OCI-LY1 (cell line): ENCODE results near the gene ING3.

ENCODE experiments used
- H2AFZ ChIP-seq: fragments of 200-600 bp; sonication (generic), shearing (Covaris generic); 2 replicates; pipeline ENCODE4 v1.6.0; 2014; ENCODE audit warnings: antibody characterized with exemption, mild to moderate bottlenecking, low read length
- H3F3A ChIP-seq: fragments of 200-600 bp; sonication (generic), shearing (Covaris generic); 2 replicates; pipeline ENCODE4 v1.6.0; 2014; ENCODE audit warnings: mild to moderate bottlenecking, antibody characterized with exemption, low read length, moderate library complexity; ENCODE audit not compliant: insufficient read depth
- H3K27ac ChIP-seq: fragments of 200-600 bp; sonication (generic); 2 replicates; pipeline ENCODE4 v1.5.1; 2014; ENCODE audit warnings: low read length, mixed run types, mild to moderate bottlenecking, low read depth; ENCODE audit not compliant: poor library complexity, severe bottlenecking
- H3K27me3 ChIP-seq: fragments of 200-600 bp; sonication (generic); 2 replicates; pipeline ENCODE4 v1.6.0; 2014; ENCODE audit warnings: antibody characterized with exemption, mild to moderate bottlenecking, low read length, moderate library complexity; ENCODE audit not compliant: insufficient read depth
- H3K36me3 ChIP-seq: fragments of 200-600 bp; sonication (generic); 2 replicates; pipeline ENCODE4 v1.6.1; 2014; ENCODE audit warnings: mild to moderate bottlenecking, antibody characterized with exemption, low read length, moderate library complexity, mixed read lengths; ENCODE audit not compliant: insufficient read depth
- H3K4me1 ChIP-seq: fragments of 200-600 bp; sonication (generic); 2 replicates; pipeline ENCODE4 v1.5.1; 2014; ENCODE audit warnings: mild to moderate bottlenecking, low read length, moderate library complexity; ENCODE audit not compliant: insufficient read depth, severe bottlenecking
- H3K4me2 ChIP-seq: fragments of 200-600 bp; sonication (generic), shearing (Covaris generic); 2 replicates; pipeline ENCODE4 v1.6.1; 2014; ENCODE audit warnings: low read length
- H3K4me3 ChIP-seq: fragments of 200-600 bp; sonication (generic); 2 replicates; pipeline ENCODE4 v1.5.1; 2014; ENCODE audit warnings: low read length, low read depth, mild to moderate bottlenecking, mixed read lengths; ENCODE audit not compliant: poor library complexity, severe bottlenecking
- H3K79me2 ChIP-seq: fragments of 200-600 bp; shearing (Covaris generic); 2 replicates; pipeline ENCODE4 v1.6.1; 2016; ENCODE audit warnings: mixed run types, low read length, mixed read lengths; ENCODE audit not compliant: insufficient read depth
- H3K9ac ChIP-seq: fragments of 200-600 bp; sonication (generic), shearing (Covaris generic); 2 replicates; pipeline ENCODE4 v1.6.1; 2014; ENCODE audit warnings: mild to moderate bottlenecking, low read length, mixed read lengths
- H3K9me2 ChIP-seq: fragments of 200-600 bp; sonication (generic), shearing (Covaris generic); 2 replicates; pipeline ENCODE4 v1.6.1; 2014; ENCODE audit warnings: low read depth, mild to moderate bottlenecking, low read length, mixed read lengths
- H3K9me3 ChIP-seq: fragments of 200-600 bp; shearing (Covaris generic); 2 replicates; pipeline ENCODE4 v1.6.1; 2014; ENCODE audit warnings: low read length, mixed read lengths
- H4K20me1 ChIP-seq: fragments of 200-600 bp; sonication (generic), shearing (Covaris generic); 2 replicates; pipeline ENCODE4 v1.6.0; 2016; ENCODE audit warnings: mild to moderate bottlenecking, low read length; ENCODE audit not compliant: insufficient read depth
- CTCF ChIP-seq: fragments of 200-600 bp; sonication (generic), shearing (Covaris generic); IDR thresholded peaks from 2 replicates; pipeline ENCODE4 v1.5.1; 2017; ENCODE audit warnings: mild to moderate bottlenecking, antibody characterized with exemption, low read length, moderate library complexity, mixed read lengths
- EZH2 ChIP-seq: fragments of 200-600 bp; sonication (generic), shearing (Covaris generic); IDR thresholded peaks from 2 replicates; pipeline ENCODE4 v1.8.0; 2017; ENCODE audit warnings: borderline replicate concordance, mixed run types, mild to moderate bottlenecking, antibody characterized with exemption, low read length, moderate library complexity, mixed read lengths

Gene ING3

GRCh38 chr7:120959929-120960484 is 9.4 kb downstream of the ING3 start:
- H3K4me2 ChIP-seq = no peak overlapping the region
- H3K36me3 ChIP-seq = peaks cover 61% of the 10 kb centered on the region

GRCh38 chr7:120960714-120961113 is 10.1 kb downstream of the ING3 start:
- Histone ChIP-seq H3K27me3 (no peaks in the 10 kb centered on the region), H4K20me1 (no peaks in the 10 kb centered on the region), H2AFZ (no peak overlapping the region), H3K36me3 (peaks cover 61% of the 10 kb centered on the region), H3K9me2 (no peaks in the 10 kb centered on the region), H3F3A (no peaks in the 10 kb centered on the region), H3K79me2 (no peaks in the 10 kb centered on the region; the same call in 1 of the 2 replicates), H3K27ac (no peak overlapping the region), H3K4me2 (no peak overlapping the region), H3K9ac (no peak overlapping the region), H3K9me3 (no peaks in the 10 kb centered on the region), H3K4me3 (no peak overlapping the region), H3K4me1 (peaks cover 17% of the 10 kb centered on the region)
- TF ChIP-seq CTCF (no peak), EZH2 (no peak)

More at GRCh38 chr7:120959929-120960484, 9.4 kb downstream of the ING3 start:
- Histone ChIP-seq H3K79me2 (no peaks in the 10 kb centered on the region; the same call in 1 of the 2 replicates), H3K4me3 (no peak overlapping the region), H2AFZ (no peak overlapping the region), H3K4me1 (peaks cover 17% of the 10 kb centered on the region), H3K9ac (no peak overlapping the region), H3K27me3 (no peaks in the 10 kb centered on the region), H3K9me3 (no peaks in the 10 kb centered on the region), H3K27ac (no peak overlapping the region), H3F3A (no peaks in the 10 kb centered on the region), H3K9me2 (no peaks in the 10 kb centered on the region), H4K20me1 (no peaks in the 10 kb centered on the region)
- TF ChIP-seq CTCF = no peak
- no peak for TF ChIP-seq EZH2

- Histone ChIP-seq H3K4me3 (no peak overlapping the region), H2AFZ (no peak overlapping the region), H3K4me1 (peaks cover 17% of the 10 kb centered on the region), H3K4me2 (no peak overlapping the region), H4K20me1 (no peaks in the 10 kb centered on the region), H3K27ac (no peak overlapping the region), H3K9me3 (no peaks in the 10 kb centered on the region), H3F3A (no peaks in the 10 kb centered on the region), H3K36me3 (peaks cover 61% of the 10 kb centered on the region), H3K9ac (no peak overlapping the region), H3K79me2 (no peaks in the 10 kb centered on the region; the same call in 1 of the 2 replicates), H3K27me3 (no peaks in the 10 kb centered on the region), H3K9me2 (no peaks in the 10 kb centered on the region)
- TF ChIP-seq CTCF (no peak), EZH2 (no peak)
These were observed 11.1 kb downstream of the ING3 start for GRCh38 chr7:120961638-120962173.
